ENCODE data around the gene TSPAN16.

DNA sequence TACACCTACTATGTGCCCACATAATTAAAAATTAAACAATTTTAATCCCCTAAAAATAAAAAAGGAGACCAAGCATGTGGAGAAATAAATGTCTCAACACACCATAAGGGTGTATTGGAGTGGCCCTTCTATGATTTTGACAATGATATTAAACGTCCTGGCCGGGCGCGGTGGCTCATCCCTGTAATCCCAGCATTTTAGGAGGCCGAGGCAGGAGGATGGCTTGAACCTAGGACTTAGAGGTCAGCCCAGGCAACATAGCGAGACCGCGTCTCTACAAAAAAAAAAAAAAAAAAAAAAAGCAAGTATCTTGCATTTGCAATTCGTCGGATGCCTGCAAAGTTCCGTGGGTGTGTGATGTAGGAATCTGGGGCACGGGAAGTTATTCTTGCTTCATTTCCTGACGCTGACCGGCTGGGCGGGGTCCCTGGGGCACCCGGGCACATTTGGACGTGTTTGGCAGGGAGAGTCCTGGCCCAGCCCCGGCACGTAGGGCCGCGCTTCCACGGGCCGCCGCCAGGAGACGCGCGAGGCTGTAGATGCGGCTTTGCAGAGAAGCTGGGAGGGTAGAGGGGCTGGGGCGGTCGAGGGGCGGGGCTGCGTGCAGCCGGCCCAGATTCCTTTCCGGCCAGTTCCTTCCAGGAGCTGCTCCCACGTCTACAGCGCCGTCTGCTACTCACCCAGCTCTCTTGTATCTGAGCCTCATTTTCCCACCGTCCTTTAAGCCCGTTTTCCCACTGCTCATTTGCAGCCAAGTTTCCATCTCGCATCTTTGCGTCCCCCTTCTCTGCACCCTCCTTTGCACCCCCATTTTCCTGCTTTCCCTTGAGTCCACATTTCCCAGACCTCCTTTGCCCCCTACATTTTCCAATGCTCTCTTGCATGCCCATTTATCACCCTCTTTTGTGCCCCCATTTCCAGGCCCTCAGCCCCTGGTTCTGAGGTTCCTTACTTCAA, 2.2 kb upstream of the TSPAN16 start:
- TF ChIP-seq HIVEP1 (CRISPR knock-in tag; IDR thresholded peaks at IDR 0.05) (peak; percentile 50), POLR2AphosphoS5 (IDR thresholded peaks at IDR 0.05; ENCODE audit: low read depth, low read length) (no peak), SUZ12 (IDR thresholded peaks at IDR 0.05; ENCODE audit: low read depth, low read length) (no peak), JUNB (CRISPR knock-in tag; IDR thresholded peaks at IDR 0.05; ENCODE audit: borderline replicate concordance) (no peak), NCOA2 (CRISPR knock-in tag; IDR thresholded peaks at IDR 0.05) (peak; percentile 33; the same call in 1 of the 2 replicates), YY1 (IDR thresholded peaks at IDR 0.05; ENCODE audit: insufficient read depth, insufficient replicate concordance, low read depth, low read length) (peak; percentile 66), ETV6 (CRISPR knock-in tag; conservative IDR thresholded peaks at IDR 0.05) (no peak), EZH2 (conservative IDR thresholded peaks at IDR 0.05; ENCODE audit: low read depth, low read length) (no peak), JUN (CRISPR knock-in tag; IDR thresholded peaks at IDR 0.05) (no peak)
- TF ChIP-seq, protein P1, sequence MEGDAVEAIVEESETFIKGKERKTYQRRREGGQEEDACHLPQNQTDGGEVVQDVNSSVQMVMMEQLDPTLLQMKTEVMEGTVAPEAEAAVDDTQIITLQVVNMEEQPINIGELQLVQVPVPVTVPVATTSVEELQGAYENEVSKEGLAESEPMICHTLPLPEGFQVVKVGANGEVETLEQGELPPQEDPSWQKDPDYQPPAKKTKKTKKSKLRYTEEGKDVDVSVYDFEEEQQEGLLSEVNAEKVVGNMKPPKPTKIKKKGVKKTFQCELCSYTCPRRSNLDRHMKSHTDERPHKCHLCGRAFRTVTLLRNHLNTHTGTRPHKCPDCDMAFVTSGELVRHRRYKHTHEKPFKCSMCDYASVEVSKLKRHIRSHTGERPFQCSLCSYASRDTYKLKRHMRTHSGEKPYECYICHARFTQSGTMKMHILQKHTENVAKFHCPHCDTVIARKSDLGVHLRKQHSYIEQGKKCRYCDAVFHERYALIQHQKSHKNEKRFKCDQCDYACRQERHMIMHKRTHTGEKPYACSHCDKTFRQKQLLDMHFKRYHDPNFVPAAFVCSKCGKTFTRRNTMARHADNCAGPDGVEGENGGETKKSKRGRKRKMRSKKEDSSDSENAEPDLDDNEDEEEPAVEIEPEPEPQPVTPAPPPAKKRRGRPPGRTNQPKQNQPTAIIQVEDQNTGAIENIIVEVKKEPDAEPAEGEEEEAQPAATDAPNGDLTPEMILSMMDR (CRISPR knock-in tag; IDR thresholded peaks at IDR 0.05): peak; percentile 98
